A549 (cell line): ENCODE data around the gene TMEM218. TPM values are rescaled to one million over a fixed set of nuclear protein-coding genes. Genes with fewer than 3 reads are reported as not detected.

Experiments
- ATAC-seq, 2 experiments: fragments of 200-7000 bp in 1 of 2; fragments of >200 bp in 1 of 2; cut with Nextera tagmentation in 1 of 2; cut with Tn5 transposase in 1 of 2; 3 replicates each; pipeline versions ENCODE4 v1.8.0 to v1.9.1; 2018 to 2020; ENCODE audit warnings: mild to moderate bottlenecking in 1 of 2, moderate library complexity in 1 of 2
- CTCF ChIA-PET: fragments of 300-600 bp; sonication (Branson Sonifier 250); formaldehyde crosslinking; extraction: SDS; loops from one replicate; lab custom pipeline; 2021; ENCODE audit warnings: antibody characterized with exemption, inconsistent platforms; lab: Yijun Ruan, JAX
- POLR2A ChIA-PET: fragments of 350-600 bp; formaldehyde crosslinking; extraction: SDS; loops from one replicate; lab custom pipeline; 2021; ENCODE audit warnings: antibody characterized with exemption, inconsistent platforms; lab: Yijun Ruan, JAX
- DNase-seq, 2 experiments: peaks; one replicate each; pipeline versions ENCODE4 v3.0.0 to v3.0.0-alpha.2; 2011 to 2016; ENCODE audit warnings: low read depth in 1 of 2, low spot score in 1 of 2
- FAIRE-seq: peaks from 2 replicates; lab custom pipeline; 2011; peaks lifted over from hg19 to GRCh38; lab: Jason Lieb, UNC
- H3K27ac ChIP-seq, 2 experiments: fragments of >200 bp; sonication (Bioruptor Twin); formaldehyde crosslinking; 3 replicates each; pipeline ENCODE4 v1.5.1; 2016 to 2017
- H3K4me1 ChIP-seq: fragments of >200 bp; sonication (Bioruptor Twin); formaldehyde crosslinking; 3 replicates; pipeline ENCODE4 v1.6.1; 2016
- H3K4me2 ChIP-seq: fragments of >200 bp; sonication (Bioruptor Twin); formaldehyde crosslinking; 3 replicates; pipeline ENCODE4 v1.6.1; 2016
- H3K4me3 ChIP-seq: fragments of >200 bp; sonication (Bioruptor Twin); formaldehyde crosslinking; 3 replicates; pipeline ENCODE4 v1.5.1; 2016
- H3K9me3 ChIP-seq: fragments of >200 bp; sonication (Bioruptor Twin); formaldehyde crosslinking; 3 replicates; pipeline ENCODE4 v1.6.1; 2016
- CBX2 ChIP-seq: fragments of 200-600 bp; sonication (generic); IDR thresholded peaks from 2 replicates; pipeline ENCODE4 v1.6.1; 2016; ENCODE audit warnings: low read depth, mild to moderate bottlenecking, borderline replicate concordance
- CHD2 ChIP-seq: fragments of 150-350 bp; IDR thresholded peaks from 2 replicates; pipeline ENCODE4 v1.6.1; 2014; ENCODE audit warnings: low read length; ENCODE audit not compliant: partially characterized antibody
- EP300 ChIP-seq, 2 experiments: fragments of >200 bp; sonication (Bioruptor Twin); formaldehyde crosslinking; IDR thresholded peaks; 2 replicates in 1 of 2; 3 replicates in 1 of 2; pipeline ENCODE4 v1.6.1; 2016 to 2017
- ESRRA ChIP-seq: fragments of 150-350 bp; IDR thresholded peaks from 2 replicates; pipeline ENCODE4 v1.6.1; 2014; ENCODE audit warnings: mild to moderate bottlenecking, low read length, borderline replicate concordance
- FOSB ChIP-seq: fragments of 250-450 bp; sonication (Bioruptor Pico); IDR thresholded peaks from 2 replicates; pipeline ENCODE4 v1.5.0; 2020; ENCODE audit warnings: mild to moderate bottlenecking, moderate library complexity
- FOSL2 ChIP-seq, 2 experiments: fragments of 450-650 bp in 1 of 2; fragments of >200 bp in 1 of 2; sonication (Bioruptor Twin) in 1 of 2; formaldehyde crosslinking; IDR thresholded peaks; 2 replicates each; pipeline versions ENCODE4 v1.5.0 to v1.6.1; 2016 to 2020; ENCODE audit warnings: mild to moderate bottlenecking in 1 of 2, moderate library complexity in 1 of 2
- FOXS1 ChIP-seq: fragments of 250-450 bp; sonication (Bioruptor Pico); IDR thresholded peaks from 2 replicates; pipeline ENCODE4 v1.5.0; 2020; ENCODE audit warnings: mild to moderate bottlenecking, moderate library complexity
- GATA3 ChIP-seq: IDR thresholded peaks from 2 replicates; pipeline ENCODE4 v1.6.1; 2012; ENCODE audit warnings: borderline replicate concordance
- HEYL ChIP-seq: fragments of 250-450 bp; sonication (Bioruptor Pico); IDR thresholded peaks from 2 replicates; pipeline ENCODE4 v1.8.0; 2021; ENCODE audit warnings: mild to moderate bottlenecking, moderate library complexity
- HOXA7 ChIP-seq: fragments of 250-450 bp; sonication (Bioruptor Pico); IDR thresholded peaks from 2 replicates; pipeline ENCODE4 v1.5.0; 2020; ENCODE audit warnings: mild to moderate bottlenecking, moderate library complexity
- HOXB13 ChIP-seq: fragments of 250-450 bp; sonication (Bioruptor Pico); IDR thresholded peaks from 2 replicates; pipeline ENCODE4 v1.5.0; 2020; ENCODE audit warnings: low read depth, mild to moderate bottlenecking, moderate library complexity
- HOXB5 ChIP-seq: fragments of 250-450 bp; sonication (Bioruptor Pico); IDR thresholded peaks from 2 replicates; pipeline ENCODE4 v1.5.0; 2020; ENCODE audit warnings: mild to moderate bottlenecking, moderate library complexity
- JUNB ChIP-seq: fragments of >200 bp; sonication (Bioruptor Twin); formaldehyde crosslinking; IDR thresholded peaks from 2 replicates; pipeline ENCODE4 v1.6.1; 2016
- MAZ ChIP-seq: fragments of 150-350 bp; IDR thresholded peaks from 2 replicates; pipeline ENCODE4 v1.6.1; 2014; ENCODE audit warnings: antibody characterized with exemption, low read depth, low read length, borderline replicate concordance
- MYC ChIP-seq: IDR thresholded peaks from 2 replicates; pipeline ENCODE4 v1.6.1; 2012; ENCODE audit warnings: mild to moderate bottlenecking, inconsistent platforms, low read length, improper control_type of control experiment, borderline replicate concordance
- NFE2L2 ChIP-seq: fragments of 150-350 bp; conservative IDR thresholded peaks from 2 replicates; pipeline ENCODE4 v1.6.1; 2014; ENCODE audit warnings: low read length
- NPAS2 ChIP-seq: fragments of 250-450 bp; sonication (Bioruptor Pico); IDR thresholded peaks from 2 replicates; pipeline ENCODE4 v1.8.0; 2022; ENCODE audit warnings: mild to moderate bottlenecking, moderate library complexity, borderline replicate concordance
- NR3C1 ChIP-seq: fragments of >200 bp; sonication (Bioruptor Twin); formaldehyde crosslinking; IDR thresholded peaks from 3 replicates; pipeline ENCODE4 v1.6.1; 2017
- RARB ChIP-seq: fragments of 250-450 bp; sonication (Bioruptor Pico); IDR thresholded peaks from 2 replicates; pipeline ENCODE4 v1.8.0; 2021; ENCODE audit warnings: mild to moderate bottlenecking, moderate library complexity
- SMC3 ChIP-seq: fragments of >200 bp; sonication (Bioruptor Twin); formaldehyde crosslinking; IDR thresholded peaks from 3 replicates; pipeline ENCODE4 v1.6.1; 2018; ENCODE audit warnings: inconsistent platforms
- TP53 ChIP-seq: fragments of 250-450 bp; sonication (Bioruptor Pico); IDR thresholded peaks from 2 replicates; pipeline ENCODE4 v1.5.0; 2021; ENCODE audit warnings: mild to moderate bottlenecking, moderate library complexity
- ZC3H11A ChIP-seq: fragments of 450-650 bp; IDR thresholded peaks from 2 replicates; pipeline ENCODE4 v1.6.1; 2014; ENCODE audit warnings: antibody characterized with exemption, mild to moderate bottlenecking
- ZNF302 ChIP-seq: fragments of 250-450 bp; sonication (Bioruptor Pico); IDR thresholded peaks from 2 replicates; pipeline ENCODE4 v1.9.0; 2021; ENCODE audit warnings: inconsistent platforms, mild to moderate bottlenecking, moderate library complexity
- ZSCAN20 ChIP-seq: fragments of 250-450 bp; sonication (Bioruptor Pico); IDR thresholded peaks from 2 replicates; pipeline ENCODE4 v1.8.0; 2022; ENCODE audit warnings: mild to moderate bottlenecking, moderate library complexity
- WGBS: methylation state at CpG from one replicate; pipeline ENCODE4 v1.1.6; 2017; ENCODE audit errors: missing lambda C conversion rate; 5-methylcytosine and 5-hydroxymethylcytosine counted together
- polyA plus RNA-seq, 4 experiments: library from polyadenylated mRNA; depleted of rRNA in 3 of 4; stranded (reverse); fragments of >200 nt; fragmentation: RNase III in 1 of 4; extraction: RNeasy Plus Mini Kit Qiagen cat#74134 plus additional on column Dnase treatment in 1 of 4; gene quantifications; 2 replicates in 3 of 4; 3 replicates in 1 of 4; pipeline ENCODE4 v1.2.3, GENCODE V29; 2011 to 2017
- TF ChIP-seq, protein P1 (sequence below): fragments of 250-450 bp; sonication (Bioruptor Pico); IDR thresholded peaks from 2 replicates; pipeline ENCODE4 v1.5.0; 2020; ENCODE audit warnings: low read depth, mild to moderate bottlenecking, moderate library complexity
- TF ChIP-seq, protein P2 (sequence below): fragments of >200 bp; sonication (Bioruptor Twin); formaldehyde crosslinking; IDR thresholded peaks from 3 replicates; pipeline ENCODE4 v1.6.1; 2016

Gene TMEM218
- polyA plus RNA-seq, 2 of the 4 experiments (the other 2 are of a cell fraction): 29.1 to 34.6 TPM

DNA sequence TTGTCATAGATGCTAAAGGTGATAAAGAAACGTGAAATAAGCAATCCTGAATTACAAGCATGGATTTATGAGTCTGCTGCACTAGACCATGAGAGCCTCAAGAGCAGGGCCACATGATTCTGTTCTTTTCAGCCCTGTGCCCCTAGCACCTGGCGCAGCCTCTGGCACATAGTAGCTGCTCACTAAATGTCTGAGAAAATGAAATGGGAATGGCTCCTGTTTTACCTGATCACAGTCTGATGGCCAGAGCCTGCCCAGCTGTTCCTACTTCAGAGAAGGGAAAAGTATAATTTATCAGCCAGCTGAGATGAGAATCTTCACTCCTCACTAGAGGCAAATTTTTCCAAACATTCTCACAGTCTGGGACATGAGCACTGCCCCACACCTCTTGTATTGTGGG, 42.4 kb upstream of the TMEM218 start:
- DNase-seq (no peak), ATAC-seq (no peak), FAIRE-seq (no peak)
- WGBS: 31% methylated on average over 2 of the region's 2 CpGs
- ChIA-PET POLR2A (interaction anchor here (0.6 kb wide), 1 partner anchor 545 kb away, joined by 6 read pairs; no protein-coding TSS in a partner anchor), CTCF (interaction anchor here (0.6 to 1.9 kb wide), 2 partner anchors 11 to 486 kb away, joined by 3 to 9 read pairs; no protein-coding TSS in a partner anchor)
- H3K27ac ChIP-seq: no peak overlapping the region
- H3K4me3 ChIP-seq: no peak overlapping the region
- H3K4me2 ChIP-seq: no peak overlapping the region
- TF ChIP-seq FOXS1 (CRISPR knock-in tag) (no peak), JUNB (no peak), NFE2L2 (no peak), MAZ (no peak), ZSCAN20 (CRISPR knock-in tag) (no peak), HOXB13 (CRISPR knock-in tag) (no peak), TP53 (no peak), CBX2 (no peak), HEYL (CRISPR knock-in tag) (no peak), ESRRA (no peak), CHD2 (no peak), MYC (no peak), ZNF302 (CRISPR knock-in tag) (no peak)
- TF ChIP-seq, protein P1, sequence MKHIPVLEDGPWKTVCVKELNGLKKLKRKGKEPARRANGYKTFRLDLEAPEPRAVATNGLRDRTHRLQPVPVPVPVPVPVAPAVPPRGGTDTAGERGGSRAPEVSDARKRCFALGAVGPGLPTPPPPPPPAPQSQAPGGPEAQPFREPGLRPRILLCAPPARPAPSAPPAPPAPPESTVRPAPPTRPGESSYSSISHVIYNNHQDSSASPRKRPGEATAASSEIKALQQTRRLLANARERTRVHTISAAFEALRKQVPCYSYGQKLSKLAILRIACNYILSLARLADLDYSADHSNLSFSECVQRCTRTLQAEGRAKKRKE: no peak
- no peaks in the 10 kb centered on the region for H3K9me3 ChIP-seq
- no peaks in the 10 kb centered on the region for H3K4me1 ChIP-seq

DNA sequence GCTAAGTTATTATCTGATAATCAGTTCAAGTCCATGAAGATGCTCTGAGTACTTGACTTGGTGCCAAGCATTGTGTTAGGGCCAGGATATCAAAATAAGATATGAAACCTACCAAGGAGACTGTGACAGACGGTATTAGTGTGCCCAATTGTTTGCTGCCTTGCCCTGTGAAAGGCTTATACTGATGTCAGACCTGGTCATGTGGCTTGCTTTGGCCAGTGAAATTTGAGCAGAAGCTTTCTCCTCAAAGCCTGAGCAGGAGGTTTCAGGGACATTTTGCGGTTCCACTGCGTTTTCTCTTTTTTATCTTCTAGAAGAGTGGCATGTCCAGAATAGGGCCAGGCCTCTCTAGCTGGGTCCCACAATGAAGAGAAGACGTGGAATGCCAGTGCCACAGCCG, 37.3 kb upstream of the TMEM218 start:
- H3K4me1 ChIP-seq: no peaks in the 10 kb centered on the region
- H3K9me3 ChIP-seq: no peaks in the 10 kb centered on the region
- DNase-seq (no peak), ATAC-seq (no peak), FAIRE-seq (no peak)
- H3K27ac ChIP-seq: no peak overlapping the region
- CTCF ChIA-PET: interaction anchor here (0.9 to 1.3 kb wide), 2 partner anchors 24 to 323 kb away, joined by 3 read pairs; no protein-coding TSS in a partner anchor
- TF ChIP-seq HOXB5 (CRISPR knock-in tag) (no peak), FOSB (CRISPR knock-in tag) (no peak), EP300 (IDR thresholded peaks at IDR 0.05) (no peak), RARB (CRISPR knock-in tag) (no peak), JUNB (no peak), HOXA7 (CRISPR knock-in tag) (no peak), ESRRA (no peak), FOSL2 (IDR thresholded peaks at IDR 0.05) (no peak), FOSL2 (CRISPR knock-in tag; IDR thresholded peaks at IDR 0.05) (no peak), NR3C1 (no peak), ZC3H11A (no peak), NPAS2 (no peak), HOXB13 (CRISPR knock-in tag) (no peak), NFE2L2 (no peak), SMC3 (no peak), GATA3 (no peak), TP53 (no peak)
- TF ChIP-seq, protein P2, sequence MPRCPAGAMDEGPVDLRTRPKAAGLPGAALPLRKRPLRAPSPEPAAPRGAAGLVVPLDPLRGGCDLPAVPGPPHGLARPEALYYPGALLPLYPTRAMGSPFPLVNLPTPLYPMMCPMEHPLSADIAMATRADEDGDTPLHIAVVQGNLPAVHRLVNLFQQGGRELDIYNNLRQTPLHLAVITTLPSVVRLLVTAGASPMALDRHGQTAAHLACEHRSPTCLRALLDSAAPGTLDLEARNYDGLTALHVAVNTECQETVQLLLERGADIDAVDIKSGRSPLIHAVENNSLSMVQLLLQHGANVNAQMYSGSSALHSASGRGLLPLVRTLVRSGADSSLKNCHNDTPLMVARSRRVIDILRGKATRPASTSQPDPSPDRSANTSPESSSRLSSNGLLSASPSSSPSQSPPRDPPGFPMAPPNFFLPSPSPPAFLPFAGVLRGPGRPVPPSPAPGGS: no peak
- 38% methylated on average over 5 of the region's 5 CpGs for WGBS
- POLR2A ChIA-PET: no interaction called here
- H3K4me3 ChIP-seq: no peak overlapping the region
- H3K4me2 ChIP-seq: no peak overlapping the region
